ENCODE results near the gene CCDC68.

DNA sequence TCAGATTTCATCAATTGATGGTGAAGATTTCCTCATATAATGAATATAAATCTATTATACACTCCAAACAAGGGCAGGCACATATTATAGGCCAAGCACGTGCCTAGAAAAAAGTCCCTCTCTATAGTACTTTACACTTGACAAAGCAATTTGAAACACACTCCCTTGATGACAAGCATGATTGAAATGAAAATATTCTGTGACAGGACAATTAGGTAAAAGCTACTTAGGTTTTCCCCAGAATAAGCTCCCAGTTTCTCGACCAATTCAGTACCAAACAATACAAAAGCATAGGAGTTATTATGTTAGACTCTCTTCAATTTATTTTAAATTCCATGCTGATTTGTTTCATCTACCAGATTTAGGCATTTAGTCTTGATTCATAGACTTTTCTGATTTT lies 47.7 kb downstream of the CCDC68 start:
- no peak for TF ChIP-seq CTCF (conservative IDR thresholded peaks at IDR 0.05; ENCODE audit: low read depth, low read length)
- TF ChIP-seq EZH2 (IDR thresholded peaks at IDR 0.05; ENCODE audit: low read length, unreplicated experiment): no peak
- TF ChIP-seq EZH2phosphoT487 (IDR thresholded peaks at IDR 0.05; ENCODE audit: borderline replicate concordance, low read length): no peak
